ENCODE results near the gene SORCS1. TPM values are rescaled to one million over a fixed set of nuclear protein-coding genes. Genes with fewer than 3 reads are reported as not detected.

SORCS1 gene
- total RNA-seq, 1 experiment from 2014 or later = not detected

GRCh38 chr10:106708506-106708905, 456.0 kb downstream of the SORCS1 start:
- H3K4me1 ChIP-seq = no peaks in the 10 kb centered on the region
- H3K27me3 Mint-ChIP-seq (ENCODE audit: insufficient read depth, unreplicated experiment) = peaks cover 7% of the 10 kb centered on the region
- H3K4me1 Mint-ChIP-seq (ENCODE audit: low read depth, unreplicated experiment) = no peaks in the 10 kb centered on the region
- H3K36me3 Mint-ChIP-seq (ENCODE audit: insufficient read depth, unreplicated experiment) = no peaks in the 10 kb centered on the region
- DNase-seq = no peak
- no peaks in the 10 kb centered on the region for H3K27me3 ChIP-seq (replicated peaks; ENCODE audit: control insufficient read depth, insufficient read depth, low read length)
- TF ChIP-seq CTCF (IDR thresholded peaks at IDR 0.05; ENCODE audit: insufficient read depth in 1 of 2, low read depth in 1 of 2, low read length in 1 of 2, severe bottlenecking in 1 of 2, unreplicated experiment in 1 of 2) = no peak
- no TSS peak for BruUV-seq (replicated peaks)
- H3K9me3 Mint-ChIP-seq (ENCODE audit: unreplicated experiment) = peaks cover 5% of the 10 kb centered on the region
- H3K4me3 ChIP-seq (ENCODE audit: low read depth, low read length) = no peak overlapping the region
- POLR2A ChIA-PET = no interaction called here
- no peak overlapping the region for H3K4me3 Mint-ChIP-seq (ENCODE audit: unreplicated experiment)
- no peaks in the 10 kb centered on the region for H3K36me3 ChIP-seq (ENCODE audit: control insufficient read depth, insufficient read depth, low read length)
- no peak overlapping the region for H3K27ac Mint-ChIP-seq (ENCODE audit: unreplicated experiment)
- CTCF ChIA-PET = no interaction called here
- H3K9me3 ChIP-seq = no peaks in the 10 kb centered on the region
- intact Hi-C loops (cut with micrococcal nuclease; ENCODE audit: unreplicated experiment) = loop anchor here (5.0 to 10.0 kb wide), 2 partner anchors 76 to 434 kb away; no protein-coding TSS in a partner anchor

- Histone ChIP-seq H3K4me3 (ENCODE audit: low read depth, low read length) (no peak overlapping the region), H3K4me1 (no peaks in the 10 kb centered on the region), H3K36me3 (ENCODE audit: control insufficient read depth, insufficient read depth, low read length) (no peaks in the 10 kb centered on the region), H3K27me3 (replicated peaks; ENCODE audit: control insufficient read depth, insufficient read depth, low read length) (no peaks in the 10 kb centered on the region), H3K9me3 (no peaks in the 10 kb centered on the region)
- no peak overlapping the region for H3K4me3 Mint-ChIP-seq (ENCODE audit: unreplicated experiment)
- CTCF ChIA-PET = no interaction called here
- H3K9me3 Mint-ChIP-seq (ENCODE audit: unreplicated experiment) = peaks cover 5% of the 10 kb centered on the region
- no peak for DNase-seq
- POLR2A ChIA-PET = no interaction called here
- no TSS peak for BruUV-seq (replicated peaks)
- H3K4me1 Mint-ChIP-seq (ENCODE audit: low read depth, unreplicated experiment) = no peaks in the 10 kb centered on the region
- H3K36me3 Mint-ChIP-seq (ENCODE audit: insufficient read depth, unreplicated experiment) = no peaks in the 10 kb centered on the region
- intact Hi-C loops (cut with micrococcal nuclease; ENCODE audit: unreplicated experiment) = loop anchor here (2.0 to 10.0 kb wide), 3 partner anchors 77 to 435 kb away; no protein-coding TSS in a partner anchor
- H3K27ac Mint-ChIP-seq (ENCODE audit: unreplicated experiment) = no peak overlapping the region
- TF ChIP-seq CTCF (IDR thresholded peaks at IDR 0.05; ENCODE audit: insufficient read depth in 1 of 2, low read depth in 1 of 2, low read length in 1 of 2, severe bottlenecking in 1 of 2, unreplicated experiment in 1 of 2) = no peak
- peaks cover 7% of the 10 kb centered on the region for H3K27me3 Mint-ChIP-seq (ENCODE audit: insufficient read depth, unreplicated experiment)
Measured at GRCh38 chr10:106707657-106708056, 456.8 kb downstream of the SORCS1 start.

GRCh38 chr10:106706127-106706526, 458.4 kb downstream of the SORCS1 start:
- peaks cover 10% of the 10 kb centered on the region for H3K27me3 Mint-ChIP-seq (ENCODE audit: insufficient read depth, unreplicated experiment)
- no peak overlapping the region for H3K4me3 Mint-ChIP-seq (ENCODE audit: unreplicated experiment)
- H3K9me3 Mint-ChIP-seq (ENCODE audit: unreplicated experiment) = no peaks in the 10 kb centered on the region
- no peak for DNase-seq
- Histone ChIP-seq H3K9me3 (no peaks in the 10 kb centered on the region), H3K4me3 (ENCODE audit: low read depth, low read length) (no peak overlapping the region), H3K36me3 (ENCODE audit: control insufficient read depth, insufficient read depth, low read length) (no peaks in the 10 kb centered on the region), H3K27me3 (replicated peaks; ENCODE audit: control insufficient read depth, insufficient read depth, low read length) (no peaks in the 10 kb centered on the region), H3K4me1 (no peaks in the 10 kb centered on the region)
- H3K36me3 Mint-ChIP-seq (ENCODE audit: insufficient read depth, unreplicated experiment) = no peaks in the 10 kb centered on the region
- intact Hi-C loops (cut with micrococcal nuclease; ENCODE audit: unreplicated experiment) = loop anchor here (2.0 to 10.0 kb wide), 3 partner anchors 79 to 436 kb away; no protein-coding TSS in a partner anchor
- no peak for TF ChIP-seq CTCF (IDR thresholded peaks at IDR 0.05; ENCODE audit: insufficient read depth in 1 of 2, low read depth in 1 of 2, low read length in 1 of 2, severe bottlenecking in 1 of 2, unreplicated experiment in 1 of 2)
- H3K4me1 Mint-ChIP-seq (ENCODE audit: low read depth, unreplicated experiment) = no peaks in the 10 kb centered on the region
- no peak overlapping the region for H3K27ac Mint-ChIP-seq (ENCODE audit: unreplicated experiment)
- BruUV-seq (replicated peaks) = no TSS peak
- CTCF ChIA-PET = interaction anchor here (0.6 kb wide), 1 partner anchor 16 kb away, joined by 3 read pairs; no protein-coding TSS in a partner anchor
- POLR2A ChIA-PET = no interaction called here

Measured in Caco-2 (cell line).